IMR-90 (cell line): ENCODE measurements around the gene SHB. TPM values are rescaled to one million over a fixed set of nuclear protein-coding genes. Genes with fewer than 3 reads are reported as not detected.

Experiments
- ATAC-seq: fragments of 200-7000 bp; cut with Tn5 transposase; 2 replicates; pipeline ENCODE4 v1.9.1; 2020; ENCODE audit warnings: low read depth, mild to moderate bottlenecking, moderate library complexity
- BruUV-seq: library from RNA; stranded (reverse); fragments of 400-500 nt; replicated peaks from 2 replicates; lab custom pipeline; 2021; lab: Mats Ljungman, UMichigan
- CTCF ChIA-PET: fragments of 300-600 bp; formaldehyde crosslinking; extraction: SDS; loops from one replicate; lab custom pipeline; 2021; ENCODE audit warnings: antibody characterized with exemption; lab: Yijun Ruan, JAX
- POLR2A ChIA-PET: fragments of 300-600 bp; sonication (Branson Sonifier 250); formaldehyde crosslinking; loops from one replicate; lab custom pipeline; 2022; ENCODE audit warnings: antibody characterized with exemption; ENCODE audit not compliant: unreplicated experiment; lab: Charles Lee
- DNase-seq: peaks from one replicate; pipeline ENCODE4 v3.0.0; 2013
- H2AFZ ChIP-seq: replicated peaks from 2 replicates; pipeline ENCODE3; 2013; ENCODE audit warnings: low read length, mild to moderate bottlenecking; ENCODE audit not compliant: poor library complexity
- H2AK5ac ChIP-seq: 2 replicates; pipeline ENCODE4 v1.6.1; 2013; ENCODE audit warnings: low read depth, low read length, inconsistent platforms
- H2AK9ac ChIP-seq: replicated peaks from 2 replicates; pipeline ENCODE3; 2013; ENCODE audit warnings: mild to moderate bottlenecking, low read depth, low read length, moderate library complexity; ENCODE audit not compliant: poor library complexity
- H2BK120ac ChIP-seq: 2 replicates; pipeline ENCODE4 v1.6.1; 2013; ENCODE audit warnings: low read depth, low read length, inconsistent platforms
- H2BK15ac ChIP-seq: 3 replicates; pipeline ENCODE4 v1.6.1; 2013; ENCODE audit warnings: low read depth, low read length, inconsistent platforms
- H2BK20ac ChIP-seq: 2 replicates; pipeline ENCODE4 v1.6.1; 2013; ENCODE audit warnings: low read depth, mild to moderate bottlenecking, inconsistent platforms, low read length, moderate library complexity
- H2BK5ac ChIP-seq: 2 replicates; pipeline ENCODE4 v1.6.1; 2013; ENCODE audit warnings: mild to moderate bottlenecking, low read depth, low read length, inconsistent platforms; ENCODE audit not compliant: poor library complexity, severe bottlenecking
- H3K14ac ChIP-seq: replicated peaks from 2 replicates; pipeline ENCODE4 v1.6.1; 2013; ENCODE audit warnings: low read depth, low read length, inconsistent platforms
- H3K18ac ChIP-seq: 2 replicates; pipeline ENCODE4 v1.6.1; 2013; ENCODE audit warnings: low read depth, low read length, control low read depth
- H3K23ac ChIP-seq: 2 replicates; pipeline ENCODE4 v1.6.1; 2013; ENCODE audit warnings: low read depth, low read length, inconsistent platforms
- H3K27ac ChIP-seq: 2 replicates; pipeline ENCODE4 v1.5.1; 2013; ENCODE audit warnings: mild to moderate bottlenecking, control low read depth, low read length; ENCODE audit not compliant: insufficient read depth
- H3K27me3 ChIP-seq: 2 replicates; pipeline ENCODE4 v1.6.1; 2013; ENCODE audit warnings: low read length; ENCODE audit not compliant: control insufficient read depth, insufficient read depth
- H3K36me3 ChIP-seq: 2 replicates; pipeline ENCODE4 v1.6.1; 2013; ENCODE audit warnings: low read length, mixed read lengths; ENCODE audit not compliant: control insufficient read depth, insufficient read depth
- H3K4ac ChIP-seq: 2 replicates; pipeline ENCODE4 v1.6.1; 2013; ENCODE audit warnings: low read depth, low read length, inconsistent platforms
- H3K4me1 ChIP-seq: 2 replicates; pipeline ENCODE4 v1.6.1; 2013; ENCODE audit warnings: low read length, mixed read lengths; ENCODE audit not compliant: control insufficient read depth, insufficient read depth
- H3K4me2 ChIP-seq: 2 replicates; pipeline ENCODE4 v1.6.1; 2013; ENCODE audit warnings: low read depth, mild to moderate bottlenecking, control low read depth, low read length, moderate library complexity
- H3K4me3 ChIP-seq: 2 replicates; pipeline ENCODE4 v1.5.1; 2013; ENCODE audit warnings: low read depth, mild to moderate bottlenecking, control low read depth, low read length, moderate library complexity; ENCODE audit not compliant: insufficient read depth
- H3K56ac ChIP-seq: 2 replicates; pipeline ENCODE4 v1.6.1; 2013; ENCODE audit warnings: low read length, inconsistent platforms; ENCODE audit not compliant: insufficient read depth; ENCODE audit errors: extremely low read depth
- H3K79me1 ChIP-seq, 2 experiments: 2 replicates each; pipeline ENCODE4 v1.6.1; 2013; ENCODE audit warnings: low read length in 2 of 2, inconsistent platforms in 1 of 2, low read depth in 1 of 2
- H3K9ac ChIP-seq: 2 replicates; pipeline ENCODE4 v1.6.1; 2013; ENCODE audit warnings: low read depth, low read length, control low read depth
- H3K9me1 ChIP-seq: 2 replicates; pipeline ENCODE4 v1.6.1; 2013; ENCODE audit warnings: low read length, inconsistent platforms; ENCODE audit not compliant: insufficient read depth
- H3K9me3 ChIP-seq: 2 replicates; pipeline ENCODE4 v1.6.1; 2013; ENCODE audit warnings: low read length; ENCODE audit not compliant: control insufficient read depth, insufficient read depth
- H4K20me1 ChIP-seq: 2 replicates; pipeline ENCODE4 v1.6.1; 2013; ENCODE audit warnings: low read length, inconsistent platforms; ENCODE audit not compliant: insufficient read depth
- H4K5ac ChIP-seq: 2 replicates; pipeline ENCODE4 v1.6.1; 2013; ENCODE audit warnings: mild to moderate bottlenecking, low read depth, low read length, control low read depth
- H4K8ac ChIP-seq, 2 experiments: 2 replicates each; pipeline ENCODE4 v1.6.1; 2013; ENCODE audit warnings: low read depth in 2 of 2, low read length in 2 of 2, control low read depth in 1 of 2, inconsistent platforms in 1 of 2
- H4K91ac ChIP-seq: 2 replicates; pipeline ENCODE4 v1.6.1; 2013; ENCODE audit warnings: low read depth, low read length, inconsistent platforms; ENCODE audit not compliant: insufficient read depth
- BHLHE40 ChIP-seq: fragments of 150-350 bp; IDR thresholded peaks from 2 replicates; pipeline ENCODE4 v1.6.1; 2016; ENCODE audit warnings: mild to moderate bottlenecking, low read depth, low read length
- CEBPB ChIP-seq: IDR thresholded peaks from 2 replicates; pipeline ENCODE4 v1.6.1; 2012; ENCODE audit warnings: low read depth, low read length, improper control_type of control experiment
- CTCF ChIP-seq: conservative IDR thresholded peaks from 2 replicates; pipeline ENCODE4 v1.5.1; 2012; ENCODE audit warnings: mild to moderate bottlenecking, low read depth, low read length, improper control_type of control experiment
- ELK1 ChIP-seq: fragments of 150-350 bp; IDR thresholded peaks from 2 replicates; pipeline ENCODE4 v1.6.1; 2016; ENCODE audit warnings: low read depth, mild to moderate bottlenecking, low read length, moderate library complexity, borderline replicate concordance
- FOS ChIP-seq: fragments of 150-350 bp; IDR thresholded peaks from 2 replicates; pipeline ENCODE4 v1.6.1; 2016; ENCODE audit warnings: low read depth, low read length
- MAFK ChIP-seq: IDR thresholded peaks from 2 replicates; pipeline ENCODE4 v1.6.1; 2012; ENCODE audit warnings: low read depth, low read length, improper control_type of control experiment
- MAZ ChIP-seq: IDR thresholded peaks from 2 replicates; pipeline ENCODE4 v1.6.1; 2012; ENCODE audit warnings: low read depth, mild to moderate bottlenecking, low read length, improper control_type of control experiment, moderate library complexity, borderline replicate concordance
- MXI1 ChIP-seq: IDR thresholded peaks from 2 replicates; pipeline ENCODE4 v1.6.1; 2012; ENCODE audit warnings: low read depth, mild to moderate bottlenecking, low read length, moderate library complexity, borderline replicate concordance
- NFE2L2 ChIP-seq: fragments of 150-350 bp; IDR thresholded peaks from 2 replicates; pipeline ENCODE4 v1.6.1; 2016; ENCODE audit warnings: low read depth, mild to moderate bottlenecking, low read length
- RAD21 ChIP-seq: IDR thresholded peaks from 2 replicates; pipeline ENCODE4 v1.6.1; 2012; ENCODE audit warnings: low read length, improper control_type of control experiment
- RCOR1 ChIP-seq: IDR thresholded peaks from 2 replicates; pipeline ENCODE4 v1.6.1; 2012; ENCODE audit warnings: mild to moderate bottlenecking, low read length, improper control_type of control experiment; ENCODE audit not compliant: insufficient replicate concordance
- RFX5 ChIP-seq: IDR thresholded peaks from 2 replicates; pipeline ENCODE4 v1.8.0; 2012; ENCODE audit warnings: low read depth, mild to moderate bottlenecking, low read length, moderate library complexity
- SMC3 ChIP-seq: fragments of 150-350 bp; IDR thresholded peaks from 2 replicates; pipeline ENCODE4 v1.6.1; 2016; ENCODE audit warnings: low read depth, mild to moderate bottlenecking, antibody characterized with exemption, low read length, moderate library complexity
- USF2 ChIP-seq: fragments of 150-350 bp; IDR thresholded peaks from 2 replicates; pipeline ENCODE4 v1.6.1; 2017; ENCODE audit warnings: mild to moderate bottlenecking, antibody characterized with exemption, low read length, low read depth
- WGBS, 2 experiments: methylation state at CpG; one replicate each; pipeline versions ENCODE4 v1.1.5 to v1.1.7; 2013; ENCODE audit warnings: missing lambda C conversion rate in 2 of 2; ENCODE audit not compliant: insufficient read length in 1 of 2; ENCODE audit errors: extremely low coverage in 2 of 2; 5-methylcytosine and 5-hydroxymethylcytosine counted together
- dilution Hi-C: fragments of 300-500 bp; cut with HindIII; formaldehyde crosslinking; loops from one replicate; pipeline ENCODE4 v1.14.3; 2018; ENCODE audit warnings: low sequenced_read_pairs; ENCODE audit not compliant: unreplicated experiment
- in situ Hi-C: fragments of 300-500 bp; cut with MboI; formaldehyde crosslinking; loops from 3 replicates; pipeline ENCODE4 v1.14.3; 2019; ENCODE audit warnings: low sequenced_read_pairs, inconsistent platforms, mixed read lengths
- intact Hi-C: fragments of 100-400 bp; cut with micrococcal nuclease; formaldehyde crosslinking; loops from 2 replicates; pipeline ENCODE4 v1.10.0; 2022
- polyA plus RNA-seq, 3 experiments: library from polyadenylated mRNA; depleted of rRNA; stranded (reverse); fragments of >200 nt; gene quantifications; 2 replicates each; pipeline ENCODE4 v1.2.3, GENCODE V29; 2012; ENCODE audit warnings: low replicate concordance in 1 of 3
- total RNA-seq: library from RNA; depleted of rRNA; stranded (reverse); fragments of >200 nt; gene quantifications from 2 replicates; pipeline ENCODE4 v1.2.3, GENCODE V29; 2012

Gene SHB
- total and polyA plus RNA-seq, 2 of the 4 experiments (the other 2 are of a cell fraction) = 6.1 to 20.4 TPM

- peaks cover 37% of the 10 kb centered on the region for H3K27me3 ChIP-seq
- no peaks in the 10 kb centered on the region for H3K9me3 ChIP-seq
- H3K36me3 ChIP-seq = no peaks in the 10 kb centered on the region
- no peaks in the 10 kb centered on the region for H4K20me1 ChIP-seq
- H3K9me1 ChIP-seq = no peaks in the 10 kb centered on the region
- intact Hi-C loops = no loop called here
- H3K18ac ChIP-seq = no peak overlapping the region
- H2BK20ac ChIP-seq = no peak overlapping the region
- TF ChIP-seq RAD21 (no peak), FOS (no peak), BHLHE40 (no peak), MAZ (no peak), MAFK (no peak), RCOR1 (no peak), CTCF (no peak), RFX5 (no peak), MXI1 (no peak), USF2 (no peak), SMC3 (no peak), NFE2L2 (no peak), CEBPB (no peak), ELK1 (no peak)
- no peaks in the 10 kb centered on the region; the same call in 1 of the 2 replicates for H3K4me1 ChIP-seq
- H3K27ac ChIP-seq = no peak overlapping the region
- no peak overlapping the region for H3K23ac ChIP-seq
- H4K91ac ChIP-seq = no peak overlapping the region
- H3K4ac ChIP-seq = no peak overlapping the region
- WGBS, 2 experiments = no CpG with 5 or more reads among the region's 6 CpGs
- no peak overlapping the region for H3K56ac ChIP-seq
- H2BK5ac ChIP-seq = no peak overlapping the region
- dilution Hi-C loops = no loop called here
- POLR2A ChIA-PET = no interaction called here
- H3K4me2 ChIP-seq = no peak overlapping the region
- H3K9ac ChIP-seq = no peak overlapping the region
- no peak overlapping the region for H2AK9ac ChIP-seq
- no peak overlapping the region for H4K8ac ChIP-seq
- no peak overlapping the region for H3K4me3 ChIP-seq
- no peak overlapping the region for H4K5ac ChIP-seq
- no peak overlapping the region for H2AFZ ChIP-seq
- CTCF ChIA-PET = no interaction called here
- no TSS peak for BruUV-seq
- no peak overlapping the region for H2AK5ac ChIP-seq
- in situ Hi-C loops = no loop called here
- DNase-seq = no peak
- no peak for ATAC-seq
- H2BK120ac ChIP-seq = no peak overlapping the region
- no peak overlapping the region for H3K14ac ChIP-seq
- H2BK15ac ChIP-seq = no peak overlapping the region
- no peaks in the 10 kb centered on the region for H3K79me1 ChIP-seq
These were observed 41.4 kb upstream of the SHB start for GRCh38 chr9:38110476-38110875.
